IPS-NIHi7 (cell line): ENCODE measurements around the gene VAMP8.
A peak's percentile ranks its signal among the peaks of the same experiment; 100 is the strongest.
"Not testable (repeated sequence)": the region's sequence is repeated elsewhere in the genome, so short reads cannot be mapped to it uniquely, and the experiment has no call there.

Experiments
- DNase-seq: peaks from one replicate; pipeline ENCODE4 v3.0.0; 2012; ENCODE audit warnings: mixed read lengths; ENCODE audit errors: extremely low spot score

The VAMP8 gene

GRCh38 chr2:85547089-85547858 lies 30.1 kb upstream of the VAMP8 start:
- no peak for DNase-seq

- DNase-seq: no peak
Observed at GRCh38 chr2:85547859-85548607, 29.4 kb upstream of the VAMP8 start.

GRCh38 chr2:85548608-85548900 lies 28.8 kb upstream of the VAMP8 start:
- DNase-seq: no peak

- DNase-seq: no peak
Observed at GRCh38 chr2:85549095-85549494, 28.3 kb upstream of the VAMP8 start.

GRCh38 chr2:85549826-85550225 lies 27.6 kb upstream of the VAMP8 start:
- no peak for DNase-seq

GRCh38 chr2:85550486-85550885 lies 26.9 kb upstream of the VAMP8 start:
- no peak for DNase-seq

- peak; percentile 73 for DNase-seq
Observed at GRCh38 chr2:85551698-85552678, 25.4 kb upstream of the VAMP8 start.

- no peak for DNase-seq
Observed at GRCh38 chr2:85553184-85553583, 24.2 kb upstream of the VAMP8 start.

- DNase-seq: no peak
Observed at GRCh38 chr2:85554980-85555612, 22.3 kb upstream of the VAMP8 start.

- no peak for DNase-seq
Observed at GRCh38 chr2:85557130-85557529, 20.3 kb upstream of the VAMP8 start.

GRCh38 chr2:85558160-85558559 lies 19.2 kb upstream of the VAMP8 start:
- DNase-seq: no peak

- DNase-seq: not testable (repeated sequence)
Observed at GRCh38 chr2:85560403-85560726, 17.0 kb upstream of the VAMP8 start.

- no peak for DNase-seq
Observed at GRCh38 chr2:85560812-85561279, 16.5 kb upstream of the VAMP8 start.

GRCh38 chr2:85561280-85562212 lies 15.8 kb upstream of the VAMP8 start, which contains the start of gene GGCX:
Gene GGCX, minus strand, starts transcription at chr2:85561493. Its CDS starts 65 bp downstream, at chr2:85561428.
- DNase-seq: peak; percentile 95

- no peak for DNase-seq
Observed at GRCh38 chr2:85564144-85564563, 13.2 kb upstream of the VAMP8 start.

- no peak for DNase-seq
Observed at GRCh38 chr2:85566265-85566664, 11.1 kb upstream of the VAMP8 start.

- DNase-seq: no peak
Observed at GRCh38 chr2:85575739-85576138, 1.6 kb upstream of the VAMP8 start.

GRCh38 chr2:85577063-85577385 lies 362 bp upstream of the VAMP8 start:
- no peak for DNase-seq

GRCh38 chr2:85578243-85579180 lies 1.1 kb downstream of the VAMP8 start:
- DNase-seq: no peak
